NT2/D1 (cell line): ENCODE data around the gene TKT.

ENCODE experiments used
- YY1 ChIP-seq: IDR thresholded peaks from 2 replicates; pipeline ENCODE4 v1.6.1; 2011; ENCODE audit not compliant: insufficient read length, insufficient read depth
- ZNF274 ChIP-seq: IDR thresholded peaks from 2 replicates; pipeline ENCODE4 v1.6.1; 2011; ENCODE audit warnings: mild to moderate bottlenecking, low read depth, low read length

DNA sequence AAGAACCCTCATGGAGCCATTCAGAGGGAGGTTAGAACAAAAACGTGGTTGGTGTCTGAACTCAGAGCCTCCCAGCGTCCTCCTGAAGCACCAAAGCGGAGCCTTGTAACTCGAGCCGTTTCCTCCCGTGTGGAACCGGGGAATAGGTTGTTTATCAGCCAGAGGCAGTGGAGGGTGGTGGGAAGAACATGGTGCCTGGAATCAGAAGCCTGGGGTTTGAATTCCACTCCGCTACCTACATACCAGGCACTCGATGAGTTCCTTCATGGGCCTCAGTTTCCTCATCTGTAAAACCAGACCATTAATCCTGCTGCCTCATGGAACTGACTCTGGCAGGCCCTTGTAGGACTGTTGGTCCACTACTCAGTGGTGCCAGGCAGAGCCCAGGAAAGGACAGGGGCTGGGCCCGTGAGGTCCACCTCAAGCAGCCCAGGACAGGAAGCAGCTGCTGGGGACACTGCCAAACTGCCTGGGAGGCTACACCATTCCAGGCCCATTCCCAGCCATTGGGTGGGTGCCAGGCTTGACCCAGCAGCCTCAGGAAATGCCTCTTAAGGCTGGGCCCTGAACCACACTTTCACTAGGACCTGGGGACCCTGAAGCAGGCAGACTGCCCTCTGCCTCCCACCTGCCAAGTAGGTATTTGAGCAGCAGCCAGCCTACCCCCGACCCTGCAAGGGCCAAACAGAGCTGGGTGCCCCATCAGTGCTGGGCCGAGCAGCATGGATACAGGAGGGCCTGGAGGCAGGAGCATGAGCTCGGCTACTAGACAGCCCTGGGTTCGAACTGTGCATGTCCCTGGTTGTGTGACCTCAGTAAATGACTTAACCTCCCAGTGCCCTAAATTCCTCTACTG lies 61.4 kb downstream of the TKT start:
- TF ChIP-seq YY1 = no peak
- no peak for TF ChIP-seq ZNF274
